T1000 (cell line): ENCODE results near the gene TBCE.
"Not testable (repeated sequence)": the region's sequence is repeated elsewhere in the genome, so short reads cannot be mapped to it uniquely, and the experiment has no call there.

Source experiments
- DNase-seq: peaks from one replicate; lab custom pipeline; 2025; ENCODE audit warnings: mixed read lengths; lab: John Stamatoyannopoulos, UW

TBCE gene

DNA sequence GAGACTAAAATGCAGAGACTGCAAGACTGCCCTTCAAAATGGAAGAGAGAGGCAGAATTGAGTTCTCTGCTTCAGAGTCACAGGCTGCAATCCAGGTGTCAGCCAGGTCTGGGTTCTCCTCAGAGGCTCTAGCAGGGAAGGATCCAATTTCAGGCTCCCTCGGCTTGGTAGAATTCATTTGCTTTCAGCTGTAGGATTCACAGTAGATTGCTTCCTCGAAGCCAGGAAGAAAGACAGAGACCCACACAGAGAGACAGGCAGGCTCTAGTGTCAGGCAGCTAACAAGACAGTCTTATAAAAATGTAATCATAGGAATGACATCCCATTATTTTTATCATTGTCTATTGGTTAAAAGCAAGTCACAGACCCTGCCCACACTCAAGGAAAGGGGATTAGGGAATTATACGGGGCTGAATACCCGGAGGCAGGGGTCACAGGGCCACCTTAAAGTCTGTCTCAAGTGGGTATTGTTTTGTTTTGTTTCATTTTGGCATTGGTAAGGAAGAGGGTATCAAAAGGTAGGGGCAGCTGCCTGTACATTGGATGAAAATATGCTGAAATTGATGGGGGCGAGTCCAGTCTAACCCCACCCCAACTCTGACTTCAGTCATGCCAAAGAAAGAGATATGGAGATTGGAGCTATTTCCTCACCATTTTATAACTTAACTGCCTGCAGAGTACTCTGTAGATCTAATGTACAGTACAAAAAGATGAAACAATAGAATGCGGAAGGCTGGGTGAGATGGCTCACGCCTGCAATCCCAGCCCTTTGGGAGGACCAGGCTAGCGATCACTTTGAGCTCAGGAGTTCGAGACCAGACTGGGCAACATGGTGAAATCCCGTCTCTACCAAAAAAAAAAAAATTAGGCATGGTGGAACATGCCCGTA, 9.5 kb upstream of the TBCE start:
- DNase-seq: no peak

- no peak for DNase-seq
Observed at GRCh38 chr1:235358899-235359298, 8.3 kb upstream of the TBCE start.

DNA sequence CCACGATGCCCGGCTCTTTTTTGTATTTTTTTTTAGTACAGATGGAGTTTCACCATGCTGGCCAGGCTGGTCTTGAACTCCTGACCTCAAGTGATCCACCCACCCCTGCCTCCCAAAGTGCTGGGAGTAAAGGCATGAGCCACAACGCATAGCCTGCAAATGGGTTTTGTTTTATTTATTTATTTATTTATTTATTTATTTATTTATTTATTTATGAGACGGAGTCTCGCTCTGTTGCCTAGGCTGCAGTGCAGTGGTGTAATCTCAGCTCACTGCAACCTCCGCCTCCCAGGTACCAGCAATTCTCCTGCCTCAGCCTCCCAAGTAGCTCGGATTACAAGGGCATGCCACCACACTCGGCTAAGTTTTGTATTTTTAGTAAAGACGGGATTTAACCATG, 3.0 kb upstream of the TBCE start:
- DNase-seq: not testable (repeated sequence)

DNA sequence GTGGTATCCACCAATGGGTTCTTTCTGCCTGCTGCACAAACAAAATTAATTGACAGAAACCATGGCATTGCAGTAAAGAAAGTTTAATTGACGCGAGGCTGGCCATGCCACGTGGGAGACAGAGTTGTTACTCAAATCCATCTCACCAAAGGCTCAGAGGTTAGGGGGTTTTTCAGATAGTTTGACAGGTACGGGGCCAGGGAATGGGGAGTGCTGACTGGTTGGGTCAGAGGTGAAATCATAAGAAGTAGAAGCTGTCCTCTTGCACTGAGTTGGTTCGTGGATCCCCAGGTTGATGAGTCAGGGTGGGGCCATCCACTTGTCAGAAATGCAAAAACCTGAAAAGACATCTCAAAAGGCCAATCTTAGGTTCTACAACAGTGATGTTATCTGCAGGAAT, 941 bp upstream of the TBCE start:
- DNase-seq: no peak

- DNase-seq: no peak
Observed at GRCh38 chr1:235368428-235368827, 1.2 kb downstream of the TBCE start.

DNA sequence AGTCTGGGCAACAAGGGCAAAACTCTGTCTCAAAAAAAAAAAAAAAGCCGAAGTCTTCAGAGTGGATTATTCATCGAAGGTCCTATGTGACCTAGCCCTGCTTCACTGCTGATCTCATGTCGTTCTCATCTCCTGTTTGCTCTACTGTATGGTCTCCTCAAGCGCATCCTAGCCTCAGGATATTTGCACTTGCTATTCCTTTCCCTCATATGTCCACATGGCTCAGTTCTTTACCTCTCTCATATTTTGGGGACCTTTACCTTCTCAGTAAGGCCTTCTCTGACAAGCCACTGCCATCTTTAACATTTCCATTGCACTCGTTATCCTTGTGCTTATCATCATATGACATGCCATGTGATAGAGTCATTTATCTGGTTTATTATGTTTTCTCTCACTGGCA, 2.6 kb downstream of the TBCE start:
- no peak for DNase-seq

DNA sequence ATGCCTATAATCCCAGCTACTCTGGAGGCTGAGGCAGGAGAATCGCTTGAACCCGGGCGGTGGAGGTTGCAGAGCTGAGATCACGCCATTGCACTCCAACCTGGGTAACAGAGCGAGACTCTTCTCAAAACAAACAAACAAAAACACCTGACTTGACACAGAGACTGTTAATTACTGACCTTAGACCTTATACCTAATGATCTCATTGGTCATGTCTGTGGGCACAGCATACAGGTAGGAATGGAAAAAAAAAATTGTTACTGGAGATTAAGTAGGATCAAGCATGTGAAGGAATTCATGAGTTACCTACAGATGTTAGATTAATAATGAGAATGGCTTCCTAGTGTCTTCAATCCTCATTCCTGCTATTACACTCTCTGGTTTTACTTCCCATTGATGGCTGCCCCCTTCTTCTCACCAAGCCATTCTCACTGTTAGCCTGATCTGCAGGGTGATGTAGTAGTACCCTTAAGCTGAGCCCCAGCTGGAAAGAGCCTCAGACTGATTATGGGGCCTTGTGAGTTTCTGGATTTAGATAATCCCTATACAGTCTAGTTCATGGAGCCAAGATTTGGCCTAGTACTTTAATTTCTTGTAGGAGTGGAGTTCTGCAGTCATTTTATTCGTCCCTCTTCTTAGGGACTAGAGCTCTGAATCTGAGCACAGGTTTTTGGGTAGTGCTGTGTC, 8.8 kb downstream of the TBCE start:
- no peak for DNase-seq

DNA sequence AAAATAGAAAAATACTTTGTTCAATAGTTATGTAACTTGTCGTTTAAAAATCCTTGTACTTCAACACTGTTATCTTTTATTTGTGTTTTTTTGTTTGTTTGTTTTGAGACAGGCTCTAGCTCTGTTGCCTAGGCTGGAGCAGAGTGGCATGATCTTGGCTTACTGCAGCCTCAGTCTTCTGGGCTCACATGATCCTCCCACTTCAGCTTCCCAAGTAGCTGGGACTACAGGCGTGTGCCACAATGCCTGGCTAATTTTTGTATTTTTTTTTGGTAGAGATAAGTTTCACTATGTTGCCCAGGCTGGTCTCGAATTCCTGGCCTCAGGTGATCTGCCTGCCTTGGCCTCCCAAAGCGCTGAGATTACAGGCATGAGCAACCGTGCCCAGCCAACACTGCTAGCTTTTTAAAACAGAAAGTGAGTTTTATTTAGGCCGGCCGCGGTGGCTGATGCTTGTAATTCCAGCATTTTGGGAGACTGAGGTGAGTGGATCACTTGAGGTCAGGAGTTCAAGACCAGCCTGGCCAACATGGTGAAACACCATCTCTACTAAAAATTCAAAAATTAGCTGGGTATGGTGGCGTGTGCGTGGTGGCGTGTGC, 11.0 kb downstream of the TBCE start:
- not testable (repeated sequence) for DNase-seq

GRCh38 chr1:235381955-235382739, 14.9 kb downstream of the TBCE start:
- DNase-seq: not testable (repeated sequence)

- not testable (repeated sequence) for DNase-seq
Observed at GRCh38 chr1:235385633-235386032, 18.4 kb downstream of the TBCE start.

GRCh38 chr1:235391874-235392273, 24.6 kb downstream of the TBCE start:
- DNase-seq: no peak

- DNase-seq: peak; percentile 57
Observed at GRCh38 chr1:235397733-235398132, 30.5 kb downstream of the TBCE start.

DNA sequence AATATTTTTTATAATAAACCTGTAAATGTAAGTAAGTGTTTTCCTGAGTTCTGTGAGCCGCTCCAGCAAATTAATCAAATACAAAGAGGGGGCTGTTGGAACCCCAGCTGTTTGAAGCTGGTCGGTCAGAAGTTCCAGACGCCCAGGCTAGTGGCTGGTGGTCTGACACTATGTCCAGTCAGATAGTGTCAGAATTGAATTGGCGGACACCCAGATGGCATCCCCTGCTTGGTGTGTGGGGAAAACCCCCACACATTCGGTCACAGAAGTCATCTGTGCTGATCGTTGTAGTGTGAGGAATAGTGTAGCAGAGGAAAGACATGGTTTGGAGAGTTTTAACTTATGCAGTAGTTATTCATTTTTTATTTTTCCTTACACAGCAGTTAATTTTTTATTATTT, 32.4 kb downstream of the TBCE start:
- no peak for DNase-seq

DNA sequence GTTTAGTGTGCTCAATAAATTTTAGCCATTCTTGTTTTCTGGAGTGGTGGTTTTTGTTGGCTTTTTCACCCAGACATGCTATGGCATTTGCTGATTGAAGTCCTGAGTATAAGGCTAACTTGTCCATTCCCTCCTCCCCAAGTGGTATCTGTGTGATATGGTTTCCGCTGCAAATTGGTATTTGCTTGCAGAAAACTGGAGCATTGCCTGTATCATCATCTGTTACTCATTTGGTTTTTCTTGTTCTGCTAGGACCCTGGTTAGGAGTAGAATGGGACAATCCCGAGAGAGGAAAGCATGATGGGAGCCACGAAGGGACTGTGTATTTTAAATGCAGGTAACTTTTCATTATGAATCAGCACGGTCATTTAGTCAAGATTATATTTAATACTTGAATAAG, 34.0 kb downstream of the TBCE start:
- DNase-seq: no peak

DNA sequence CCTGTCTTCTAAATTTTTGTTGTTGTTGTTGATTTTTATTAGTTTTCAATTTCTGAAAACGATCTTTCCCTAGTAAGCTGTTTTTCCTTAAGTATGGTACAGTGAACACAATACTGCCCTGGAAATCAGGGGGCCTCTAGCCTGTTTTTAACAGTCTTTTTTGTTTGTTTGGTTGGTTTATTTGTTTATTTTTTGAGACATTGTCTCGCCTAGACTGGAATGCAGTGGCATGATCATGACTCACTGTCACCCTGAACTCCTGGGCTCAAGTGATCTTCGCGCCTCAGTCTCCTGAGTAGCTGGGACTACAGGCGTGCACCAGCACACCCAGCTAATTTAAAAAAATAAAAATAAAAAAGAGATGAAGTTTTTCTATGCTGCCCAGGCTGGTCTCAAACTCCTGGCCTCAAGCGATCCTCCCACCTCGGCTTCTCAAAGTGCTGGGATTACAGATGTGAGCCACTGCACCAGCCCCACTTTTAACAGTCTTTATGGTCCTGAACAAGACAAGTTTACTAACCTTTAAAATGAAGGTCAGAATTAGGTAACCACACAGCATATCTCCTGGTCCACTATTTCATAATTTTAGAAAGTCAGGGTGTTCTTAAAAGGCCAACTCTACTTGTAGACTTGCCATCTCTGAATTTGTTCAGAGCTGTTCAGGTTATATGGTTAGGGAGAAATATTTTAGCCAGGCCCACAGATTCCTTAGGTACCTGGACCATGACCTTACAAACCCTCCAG, 35.4 kb downstream of the TBCE start:
- DNase-seq: no peak

DNA sequence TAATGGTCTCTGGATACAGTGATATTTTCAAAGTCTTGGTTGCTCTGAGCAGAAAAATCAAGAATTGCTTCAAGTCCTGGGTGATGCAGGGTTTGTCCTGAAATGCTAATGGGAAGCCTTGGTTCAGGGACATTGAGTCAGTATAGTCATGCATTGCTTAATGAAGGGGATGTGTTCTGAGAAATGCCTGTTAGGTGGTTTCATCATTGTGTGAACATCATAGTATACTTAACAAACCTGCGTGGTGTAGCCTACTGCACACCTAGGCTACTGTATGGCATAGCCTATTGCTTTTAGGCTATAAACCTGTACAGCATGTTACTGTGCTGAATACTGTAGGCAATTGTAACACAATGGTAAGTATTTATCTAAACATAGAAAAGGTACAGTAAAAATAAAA, 36.4 kb downstream of the TBCE start:
- DNase-seq: no peak

DNA sequence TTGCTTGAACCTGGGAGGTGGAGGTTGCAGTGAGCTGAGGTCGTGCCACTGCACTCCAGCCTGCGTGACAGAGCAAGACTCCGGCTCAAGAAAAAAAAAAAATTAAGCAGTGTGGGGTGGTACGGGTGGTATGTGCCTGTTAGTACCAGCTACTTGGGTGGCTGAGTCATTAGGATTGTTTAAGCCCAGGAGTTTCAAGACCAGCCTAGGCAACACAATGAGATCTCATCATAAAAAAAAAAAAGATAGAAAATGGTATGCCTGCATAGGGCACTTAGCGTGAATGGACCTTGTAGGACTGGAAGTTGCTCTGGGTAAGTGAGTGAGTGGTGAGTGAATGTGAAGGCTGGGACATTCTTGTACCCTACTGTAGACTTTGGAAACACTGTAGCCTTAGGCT, 37.0 kb downstream of the TBCE start:
- peak; percentile 2 for DNase-seq

DNA sequence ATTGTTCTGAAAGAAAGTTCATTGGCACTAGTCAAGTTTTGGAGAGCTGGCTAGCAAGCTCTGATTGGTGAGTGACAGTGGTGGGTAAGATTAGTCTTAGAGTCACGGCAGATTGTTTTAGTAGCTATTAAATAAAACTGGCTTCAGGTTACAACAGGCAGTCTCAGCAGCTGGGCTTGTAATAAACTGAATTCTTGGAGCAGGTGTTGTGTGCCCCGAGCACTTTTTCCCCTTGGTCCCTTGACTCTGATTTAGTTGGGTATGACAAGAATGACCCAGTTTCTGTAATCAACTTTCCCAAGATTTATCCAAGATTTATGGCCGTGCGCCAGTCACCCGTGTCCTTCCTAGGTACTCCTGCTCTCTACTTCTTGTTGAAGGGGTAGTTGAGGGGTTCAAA, 40.2 kb downstream of the TBCE start:
- DNase-seq: no peak

GRCh38 chr1:235408503-235408960, 41.3 kb downstream of the TBCE start:
- no peak for DNase-seq

GRCh38 chr1:235409042-235409820, 42.0 kb downstream of the TBCE start:
- DNase-seq: no peak

DNA sequence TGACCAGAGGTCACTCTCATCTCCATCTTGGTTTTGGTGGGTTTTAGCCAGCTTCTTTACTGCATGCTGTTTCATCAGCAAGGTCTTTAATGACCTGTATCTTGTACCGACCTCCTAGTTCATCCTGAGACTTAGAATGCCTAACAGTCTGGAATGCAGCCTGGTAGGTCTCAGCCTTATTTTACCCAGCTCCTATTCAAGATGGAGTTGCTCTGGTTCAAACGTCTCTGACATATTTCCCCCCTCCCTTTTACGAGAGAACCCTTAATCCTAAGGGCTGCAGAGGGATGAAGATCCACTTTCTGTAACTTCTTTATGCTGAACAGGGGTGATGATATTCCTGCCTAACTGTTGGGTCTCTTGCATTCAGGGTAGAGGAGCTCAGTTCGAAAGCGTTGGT, 43.2 kb downstream of the TBCE start:
- DNase-seq: no peak
